ENCODE measurements around the gene SUSD1. TPM values are rescaled to one million over a fixed set of nuclear protein-coding genes. Genes with fewer than 3 reads are reported as not detected.

Gene SUSD1
- total RNA-seq, 1 experiment from 2014 or later = 15.3 TPM

DNA sequence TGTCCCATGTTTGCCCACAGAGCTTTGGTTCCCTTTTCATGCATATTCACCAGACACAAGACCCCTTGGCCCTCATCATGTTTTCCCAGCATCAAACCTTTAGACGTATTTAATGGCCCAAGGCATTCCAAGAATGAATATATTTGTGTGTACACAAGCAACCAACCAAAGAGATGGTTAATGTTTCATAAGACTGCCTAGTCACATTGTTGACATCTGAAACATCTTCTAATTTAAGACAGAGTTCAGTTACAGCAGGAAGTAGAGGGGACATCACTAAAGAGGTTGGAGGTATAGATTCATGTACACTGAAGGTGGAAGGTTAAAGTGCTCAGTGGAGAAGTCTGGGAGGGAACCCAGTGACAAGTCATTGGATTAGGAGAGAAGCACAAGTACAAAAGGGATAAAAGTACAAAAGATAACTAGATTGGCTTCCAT lies 49.1 kb downstream of the SUSD1 start:
- Histone ChIP-seq H3K4me3 (ENCODE audit: low read depth in 2 of 2, low read length in 2 of 2) (no peak overlapping the region), H3K27ac (ENCODE audit: low read length) (no peak overlapping the region), H3K27me3 (ENCODE audit: control insufficient read depth, insufficient read depth, low read length) (no peaks in the 10 kb centered on the region), H3K36me3 (ENCODE audit: control insufficient read depth, insufficient read depth, low read length) (no peaks in the 10 kb centered on the region), H3K9me3 (ENCODE audit: control insufficient read depth, insufficient read depth, low read depth, low read length) (no peaks in the 10 kb centered on the region), H3K4me1 (ENCODE audit: control insufficient read depth, insufficient read depth, low read length) (no peaks in the 10 kb centered on the region)
- intact Hi-C loops (cut with micrococcal nuclease; ENCODE audit: unreplicated experiment) = no loop called here
- BruUV-seq (replicated peaks) = no TSS peak
- ATAC-seq (no peak), DNase-seq (ENCODE audit: low read depth, low spot score) (no peak)
- ChIA-PET POLR2A (no interaction called here), CTCF (interaction anchor here (0.6 kb wide), 1 partner anchor 10 kb away, joined by 3 read pairs; no protein-coding TSS in a partner anchor)
- in situ Hi-C loops (cut with HindIII; ENCODE audit: low pct_unique_long_range_greater_than_20kb, low sequenced_read_pairs) = no loop called here
- TF ChIP-seq, protein P1, sequence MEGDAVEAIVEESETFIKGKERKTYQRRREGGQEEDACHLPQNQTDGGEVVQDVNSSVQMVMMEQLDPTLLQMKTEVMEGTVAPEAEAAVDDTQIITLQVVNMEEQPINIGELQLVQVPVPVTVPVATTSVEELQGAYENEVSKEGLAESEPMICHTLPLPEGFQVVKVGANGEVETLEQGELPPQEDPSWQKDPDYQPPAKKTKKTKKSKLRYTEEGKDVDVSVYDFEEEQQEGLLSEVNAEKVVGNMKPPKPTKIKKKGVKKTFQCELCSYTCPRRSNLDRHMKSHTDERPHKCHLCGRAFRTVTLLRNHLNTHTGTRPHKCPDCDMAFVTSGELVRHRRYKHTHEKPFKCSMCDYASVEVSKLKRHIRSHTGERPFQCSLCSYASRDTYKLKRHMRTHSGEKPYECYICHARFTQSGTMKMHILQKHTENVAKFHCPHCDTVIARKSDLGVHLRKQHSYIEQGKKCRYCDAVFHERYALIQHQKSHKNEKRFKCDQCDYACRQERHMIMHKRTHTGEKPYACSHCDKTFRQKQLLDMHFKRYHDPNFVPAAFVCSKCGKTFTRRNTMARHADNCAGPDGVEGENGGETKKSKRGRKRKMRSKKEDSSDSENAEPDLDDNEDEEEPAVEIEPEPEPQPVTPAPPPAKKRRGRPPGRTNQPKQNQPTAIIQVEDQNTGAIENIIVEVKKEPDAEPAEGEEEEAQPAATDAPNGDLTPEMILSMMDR (IDR thresholded peaks at IDR 0.05) = no peak
- TF ChIP-seq SIN3A (IDR thresholded peaks at IDR 0.05; ENCODE audit: borderline replicate concordance, insufficient read depth, low read depth, low read length) (no peak), POLR2AphosphoS5 (IDR thresholded peaks at IDR 0.05; ENCODE audit: low read depth, low read length) (no peak)

DNA sequence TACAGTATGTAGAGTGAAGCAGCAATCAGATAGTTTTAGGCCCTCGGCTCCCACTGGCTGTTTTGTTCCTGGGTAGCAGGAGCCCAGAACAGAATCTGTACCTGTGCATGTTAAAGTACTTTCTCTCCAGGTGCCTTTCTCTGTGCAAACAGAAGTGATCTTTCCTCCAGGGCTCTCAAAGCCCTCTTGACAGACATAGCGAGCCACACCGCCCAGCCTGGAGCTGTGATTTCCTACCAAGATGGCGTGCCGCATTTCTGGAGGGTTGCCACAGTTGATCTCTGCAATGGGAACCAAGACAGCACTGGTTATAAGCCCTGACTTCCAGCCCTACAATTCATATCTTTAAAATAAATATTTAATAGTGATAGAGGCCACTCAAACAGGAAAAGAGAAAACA lies 50.9 kb downstream of the SUSD1 start:
- Histone ChIP-seq H3K4me1 (ENCODE audit: control insufficient read depth, insufficient read depth, low read length) (no peaks in the 10 kb centered on the region), H3K36me3 (ENCODE audit: control insufficient read depth, insufficient read depth, low read length) (no peaks in the 10 kb centered on the region), H3K9me3 (ENCODE audit: control insufficient read depth, insufficient read depth, low read depth, low read length) (no peaks in the 10 kb centered on the region), H3K27ac (ENCODE audit: low read length) (no peak overlapping the region), H3K27me3 (ENCODE audit: control insufficient read depth, insufficient read depth, low read length) (no peaks in the 10 kb centered on the region), H3K4me3 (ENCODE audit: low read depth in 2 of 2, low read length in 2 of 2) (no peak overlapping the region)
- TF ChIP-seq SIN3A (IDR thresholded peaks at IDR 0.05; ENCODE audit: borderline replicate concordance, insufficient read depth, low read depth, low read length) (no peak), TCF7L2 (IDR thresholded peaks at IDR 0.05; ENCODE audit: low read depth, low read length) (no peak), POLR2AphosphoS5 (IDR thresholded peaks at IDR 0.05; ENCODE audit: low read depth, low read length) (no peak)
- TF ChIP-seq, protein P2, sequence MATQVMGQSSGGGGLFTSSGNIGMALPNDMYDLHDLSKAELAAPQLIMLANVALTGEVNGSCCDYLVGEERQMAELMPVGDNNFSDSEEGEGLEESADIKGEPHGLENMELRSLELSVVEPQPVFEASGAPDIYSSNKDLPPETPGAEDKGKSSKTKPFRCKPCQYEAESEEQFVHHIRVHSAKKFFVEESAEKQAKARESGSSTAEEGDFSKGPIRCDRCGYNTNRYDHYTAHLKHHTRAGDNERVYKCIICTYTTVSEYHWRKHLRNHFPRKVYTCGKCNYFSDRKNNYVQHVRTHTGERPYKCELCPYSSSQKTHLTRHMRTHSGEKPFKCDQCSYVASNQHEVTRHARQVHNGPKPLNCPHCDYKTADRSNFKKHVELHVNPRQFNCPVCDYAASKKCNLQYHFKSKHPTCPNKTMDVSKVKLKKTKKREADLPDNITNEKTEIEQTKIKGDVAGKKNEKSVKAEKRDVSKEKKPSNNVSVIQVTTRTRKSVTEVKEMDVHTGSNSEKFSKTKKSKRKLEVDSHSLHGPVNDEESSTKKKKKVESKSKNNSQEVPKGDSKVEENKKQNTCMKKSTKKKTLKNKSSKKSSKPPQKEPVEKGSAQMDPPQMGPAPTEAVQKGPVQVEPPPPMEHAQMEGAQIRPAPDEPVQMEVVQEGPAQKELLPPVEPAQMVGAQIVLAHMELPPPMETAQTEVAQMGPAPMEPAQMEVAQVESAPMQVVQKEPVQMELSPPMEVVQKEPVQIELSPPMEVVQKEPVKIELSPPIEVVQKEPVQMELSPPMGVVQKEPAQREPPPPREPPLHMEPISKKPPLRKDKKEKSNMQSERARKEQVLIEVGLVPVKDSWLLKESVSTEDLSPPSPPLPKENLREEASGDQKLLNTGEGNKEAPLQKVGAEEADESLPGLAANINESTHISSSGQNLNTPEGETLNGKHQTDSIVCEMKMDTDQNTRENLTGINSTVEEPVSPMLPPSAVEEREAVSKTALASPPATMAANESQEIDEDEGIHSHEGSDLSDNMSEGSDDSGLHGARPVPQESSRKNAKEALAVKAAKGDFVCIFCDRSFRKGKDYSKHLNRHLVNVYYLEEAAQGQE (IDR thresholded peaks at IDR 0.05; ENCODE audit: insufficient read depth in 1 of 2, low read depth in 2 of 2, low read length in 1 of 2) = no peak
- TF ChIP-seq, protein P1 (IDR thresholded peaks at IDR 0.05) = no peak
- no peak for DNase-seq (ENCODE audit: low read depth, low spot score)
- BruUV-seq (replicated peaks) = no TSS peak
- POLR2A ChIA-PET = no interaction called here
- intact Hi-C loops (cut with micrococcal nuclease; ENCODE audit: unreplicated experiment) (no loop called here), in situ Hi-C loops (cut with HindIII; ENCODE audit: low pct_unique_long_range_greater_than_20kb, low sequenced_read_pairs) (no loop called here)
- ATAC-seq = no peak
- CTCF ChIA-PET = no interaction called here
